Vagina (tissue), 2 donors: ENCODE results near the gene URAD. TPM values are rescaled to one million over a fixed set of nuclear protein-coding genes. Genes with fewer than 3 reads are reported as not detected.

Experiments used
- DNase-seq, 2 donors: peaks; one replicate each; pipeline ENCODE4 v3.0.0-alpha.2; 2017; ENCODE audit errors: extremely low spot score in 2 of 2
- H3K27ac ChIP-seq: fragments of 200-600 bp; sonication (generic); one replicate; pipeline ENCODE4 v1.5.1; 2019
- H3K27me3 ChIP-seq: fragments of 200-600 bp; sonication (generic); one replicate; pipeline ENCODE4 v1.5.1; 2019
- H3K36me3 ChIP-seq, 2 donors: fragments of 200-600 bp; sonication (generic); one replicate each; pipeline ENCODE4 v1.5.1; 2017 to 2019
- H3K4me1 ChIP-seq: fragments of 200-600 bp; sonication (generic); one replicate; pipeline ENCODE4 v1.5.1; 2019
- H3K4me3 ChIP-seq, 2 donors: fragments of 200-600 bp; sonication (generic); 1 replicate in 1 of 2; 2 replicates in 1 of 2; pipeline ENCODE4 v1.5.1; 2016 to 2019
- H3K9me3 ChIP-seq: fragments of 200-600 bp; sonication (generic); one replicate; pipeline ENCODE4 v1.5.1; 2019
- POLR2A ChIP-seq, 2 donors: fragments of 450-650 bp; IDR thresholded peaks; one replicate each; pipeline ENCODE4 v1.6.1; 2017; ENCODE audit warnings: antibody characterized with exemption in 2 of 2, mild to moderate bottlenecking in 2 of 2, moderate library complexity in 2 of 2
- POLR2AphosphoS5 ChIP-seq, 2 donors: sonication (generic); formaldehyde crosslinking; IDR thresholded peaks; one replicate each; pipeline ENCODE4 v1.9.0; 2017; ENCODE audit warnings: antibody characterized with exemption in 2 of 2, mild to moderate bottlenecking in 2 of 2, low read depth in 1 of 2; ENCODE audit not compliant: insufficient read depth in 1 of 2
- intact Hi-C: fragments of 100-400 bp; cut with DNase I; formaldehyde crosslinking; loops from one replicate; pipeline ENCODE4 v1.15.1; 2023
- total RNA-seq: library from RNA; depleted of rRNA; stranded (reverse); fragments of >200 nt; gene quantifications from one replicate; pipeline ENCODE4 v1.2.3, GENCODE V29; 2016
- TF ChIP-seq, protein P1 (sequence below), 3 experiments: fragments of 450-650 bp in 2 of 3; fragments of 200-600 bp in 1 of 3; sonication (generic) in 1 of 3; IDR thresholded peaks; one replicate each; pipeline ENCODE4 v1.5.1; 2017 to 2019; ENCODE audit warnings: antibody characterized with exemption in 3 of 3, mild to moderate bottlenecking in 2 of 3, moderate library complexity in 2 of 3

URAD gene
- total RNA-seq, 1 donor from 2014 or later = not detected

DNA sequence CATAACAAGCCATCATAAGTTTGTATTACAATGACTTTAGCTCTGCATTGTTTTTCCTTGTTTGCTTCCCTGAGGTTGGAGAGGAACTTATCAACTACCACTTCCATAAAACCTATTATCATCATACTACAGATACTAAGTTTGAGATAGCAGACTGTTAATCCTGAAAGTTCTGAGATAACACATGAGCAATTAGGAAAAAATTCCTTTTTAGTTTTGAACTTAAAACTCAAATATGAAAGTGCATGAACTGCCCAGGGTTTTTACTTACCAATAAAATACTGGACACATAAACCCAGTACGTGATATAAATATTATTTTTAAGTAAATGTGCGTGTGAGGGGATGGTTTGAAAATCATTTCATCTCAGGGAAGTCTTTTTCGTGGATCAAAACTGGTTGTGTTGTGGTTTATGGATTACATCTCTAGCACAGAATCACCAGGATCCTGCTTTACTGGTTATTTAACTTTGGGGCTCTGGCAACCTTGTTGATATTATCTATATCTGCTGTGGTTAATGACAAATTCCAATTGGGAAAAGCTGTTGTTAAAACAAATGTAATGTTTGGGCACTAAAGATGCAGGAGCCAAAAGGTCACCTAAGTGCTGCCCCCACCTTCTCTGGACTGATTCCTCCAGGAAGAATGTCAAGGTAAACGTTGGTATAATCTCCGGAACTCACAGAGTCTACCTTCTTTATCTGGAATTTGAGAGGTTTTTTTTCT is 31.8 kb downstream of the URAD start:
- Histone ChIP-seq H3K4me1 (peaks cover 34% of the 10 kb centered on the region), H3K27me3 (peaks cover 6% of the 10 kb centered on the region)
- no peak for DNase-seq

DNA sequence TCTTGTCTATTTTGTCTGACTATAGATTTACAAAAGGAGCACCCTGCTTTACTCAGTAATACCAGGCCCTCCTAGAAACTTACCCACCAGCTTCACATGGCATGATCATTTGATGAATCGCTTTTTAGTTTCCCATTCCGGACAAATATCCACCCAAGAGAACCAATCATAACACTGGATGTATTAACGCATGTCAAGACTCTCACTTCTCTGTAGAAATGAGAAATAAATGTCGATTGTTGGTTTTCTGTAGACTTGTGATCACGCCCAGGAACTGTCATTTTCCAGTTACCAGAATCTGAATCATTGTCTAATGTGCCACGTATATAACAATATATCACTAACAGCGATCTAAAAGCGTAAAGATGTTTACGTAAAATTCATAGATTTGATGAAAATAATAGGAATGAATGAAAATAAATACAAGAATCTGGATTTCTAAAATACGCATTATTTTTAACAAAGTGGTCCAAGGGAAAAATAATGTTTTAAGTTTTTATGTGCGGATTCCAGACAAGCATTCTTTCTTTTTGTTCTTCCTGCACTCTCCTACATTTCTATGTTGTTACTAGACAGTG is 33.4 kb downstream of the URAD start:
- Histone ChIP-seq H3K4me3 (no peak overlapping the region), H3K4me1 (peaks cover 24% of the 10 kb centered on the region), H3K27me3 (peaks cover 3% of the 10 kb centered on the region), H3K9me3 (no peaks in the 10 kb centered on the region), H3K27ac (no peak overlapping the region), H3K36me3 (no peaks in the 10 kb centered on the region)
- intact Hi-C loops = no loop called here
- TF ChIP-seq, protein P1, sequence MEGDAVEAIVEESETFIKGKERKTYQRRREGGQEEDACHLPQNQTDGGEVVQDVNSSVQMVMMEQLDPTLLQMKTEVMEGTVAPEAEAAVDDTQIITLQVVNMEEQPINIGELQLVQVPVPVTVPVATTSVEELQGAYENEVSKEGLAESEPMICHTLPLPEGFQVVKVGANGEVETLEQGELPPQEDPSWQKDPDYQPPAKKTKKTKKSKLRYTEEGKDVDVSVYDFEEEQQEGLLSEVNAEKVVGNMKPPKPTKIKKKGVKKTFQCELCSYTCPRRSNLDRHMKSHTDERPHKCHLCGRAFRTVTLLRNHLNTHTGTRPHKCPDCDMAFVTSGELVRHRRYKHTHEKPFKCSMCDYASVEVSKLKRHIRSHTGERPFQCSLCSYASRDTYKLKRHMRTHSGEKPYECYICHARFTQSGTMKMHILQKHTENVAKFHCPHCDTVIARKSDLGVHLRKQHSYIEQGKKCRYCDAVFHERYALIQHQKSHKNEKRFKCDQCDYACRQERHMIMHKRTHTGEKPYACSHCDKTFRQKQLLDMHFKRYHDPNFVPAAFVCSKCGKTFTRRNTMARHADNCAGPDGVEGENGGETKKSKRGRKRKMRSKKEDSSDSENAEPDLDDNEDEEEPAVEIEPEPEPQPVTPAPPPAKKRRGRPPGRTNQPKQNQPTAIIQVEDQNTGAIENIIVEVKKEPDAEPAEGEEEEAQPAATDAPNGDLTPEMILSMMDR (IDR thresholded peaks at IDR 0.05) = no peak
- TF ChIP-seq POLR2AphosphoS5 (IDR thresholded peaks at IDR 0.05; ENCODE audit: insufficient read depth in 1 of 2, low read depth in 1 of 2) (no peak), POLR2A (IDR thresholded peaks at IDR 0.05) (no peak)
- no peak for DNase-seq

More for the DNA sequence above, 31.8 kb downstream of the URAD start:
- Histone ChIP-seq H3K27ac (no peak overlapping the region), H3K4me3 (no peak overlapping the region), H3K9me3 (no peaks in the 10 kb centered on the region), H3K36me3 (no peaks in the 10 kb centered on the region)
- TF ChIP-seq POLR2AphosphoS5 (IDR thresholded peaks at IDR 0.05; ENCODE audit: insufficient read depth in 1 of 2, low read depth in 1 of 2) (no peak), POLR2A (IDR thresholded peaks at IDR 0.05) (no peak)
- TF ChIP-seq, protein P1 (IDR thresholded peaks at IDR 0.05) = no peak
- intact Hi-C loops = no loop called here

DNA sequence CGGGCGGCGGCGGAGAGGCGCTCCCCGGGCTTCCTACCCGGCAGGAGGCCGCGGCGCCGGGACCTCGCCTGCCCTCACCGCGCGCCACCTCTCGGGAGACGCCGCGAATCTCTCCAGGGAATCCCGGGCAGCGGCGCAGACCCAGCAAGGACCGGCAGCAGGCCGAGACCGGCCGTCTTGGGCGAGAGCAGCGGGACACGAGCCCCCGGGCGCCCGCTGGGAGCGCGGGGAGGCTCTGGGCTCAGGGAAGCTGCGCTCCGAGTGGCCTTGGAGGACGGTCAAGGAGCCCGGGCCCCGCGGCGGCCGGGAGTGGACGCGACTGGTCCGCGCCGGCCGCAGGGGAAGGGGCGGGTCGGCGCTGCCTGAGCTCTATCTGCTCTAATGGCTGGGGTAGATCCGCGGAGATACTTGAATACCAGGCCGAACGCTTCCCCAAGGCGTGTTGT is 34.1 kb downstream of the URAD start:
- no peak overlapping the region for H3K27ac ChIP-seq
- peaks cover 3% of the 10 kb centered on the region for H3K27me3 ChIP-seq
- H3K4me3 ChIP-seq = peak overlapping the region; percentile 47 to 48
- intact Hi-C loops = no loop called here
- H3K4me1 ChIP-seq = peaks cover 19% of the 10 kb centered on the region
- DNase-seq = no peak
- no peaks in the 10 kb centered on the region for H3K9me3 ChIP-seq
- no peaks in the 10 kb centered on the region for H3K36me3 ChIP-seq
- TF ChIP-seq POLR2A (IDR thresholded peaks at IDR 0.05) (no peak), POLR2AphosphoS5 (IDR thresholded peaks at IDR 0.05; ENCODE audit: insufficient read depth in 1 of 2, low read depth in 1 of 2) (no peak)
- TF ChIP-seq, protein P1 (IDR thresholded peaks at IDR 0.05) = no peak

DNA sequence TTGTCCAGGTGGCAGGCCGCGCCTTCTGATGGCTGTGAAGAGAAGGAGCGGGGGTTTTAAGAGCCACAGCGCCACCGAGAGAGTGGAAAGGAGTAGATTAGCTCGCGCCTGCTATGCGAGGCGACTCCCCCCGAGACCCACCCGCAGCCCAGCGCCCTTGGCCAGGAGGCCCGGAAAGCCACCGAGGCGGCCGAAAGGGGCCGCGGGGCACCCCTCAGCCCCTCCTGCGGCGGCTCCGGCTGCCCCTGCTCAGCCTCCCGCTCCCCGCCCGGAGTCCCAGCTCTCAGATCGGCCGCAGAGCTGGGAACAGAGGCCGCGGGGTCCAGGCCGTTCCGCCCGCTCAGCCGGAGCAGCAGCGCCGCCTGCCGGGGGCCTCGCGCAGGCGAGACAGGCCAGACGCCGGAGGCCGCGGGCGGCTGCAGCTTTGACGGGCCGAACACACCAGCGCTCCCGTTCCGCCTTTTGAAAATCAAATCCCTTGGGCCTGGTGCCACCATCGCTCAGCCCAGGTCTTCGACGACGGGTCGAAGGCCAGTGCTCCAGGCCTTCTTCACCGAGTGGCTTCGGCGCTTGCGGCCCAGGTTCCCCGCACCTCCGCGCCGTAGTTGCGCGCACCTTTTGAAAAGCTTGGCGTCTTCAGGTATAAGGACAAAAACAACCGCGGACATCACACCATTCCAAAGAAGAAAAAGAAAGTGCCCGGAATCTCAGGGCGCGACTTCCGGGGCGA is 34.7 kb downstream of the URAD start:
- DNase-seq = no peak
- Histone ChIP-seq H3K36me3 (no peaks in the 10 kb centered on the region), H3K27ac (no peak overlapping the region), H3K27me3 (peaks cover 3% of the 10 kb centered on the region), H3K4me3 (peak overlapping the region; percentile 47 to 48), H3K9me3 (no peaks in the 10 kb centered on the region), H3K4me1 (peaks cover 19% of the 10 kb centered on the region)
- TF ChIP-seq POLR2A (IDR thresholded peaks at IDR 0.05) = no peak
- TF ChIP-seq, protein P1 (IDR thresholded peaks at IDR 0.05) = peak; percentile 32 to 77 (median 70)
- intact Hi-C loops = no loop called here
